Measurements from ENCODE around the gene OR10H5. TPM values are rescaled to one million over a fixed set of nuclear protein-coding genes. Genes with fewer than 3 reads are reported as not detected.
A peak's percentile ranks its signal among the peaks of the same experiment; 100 is the strongest.

OR10H5 gene
- total RNA-seq, 2 experiments from 2014 or later: 0.04 TPM; not detected in 1

DNA sequence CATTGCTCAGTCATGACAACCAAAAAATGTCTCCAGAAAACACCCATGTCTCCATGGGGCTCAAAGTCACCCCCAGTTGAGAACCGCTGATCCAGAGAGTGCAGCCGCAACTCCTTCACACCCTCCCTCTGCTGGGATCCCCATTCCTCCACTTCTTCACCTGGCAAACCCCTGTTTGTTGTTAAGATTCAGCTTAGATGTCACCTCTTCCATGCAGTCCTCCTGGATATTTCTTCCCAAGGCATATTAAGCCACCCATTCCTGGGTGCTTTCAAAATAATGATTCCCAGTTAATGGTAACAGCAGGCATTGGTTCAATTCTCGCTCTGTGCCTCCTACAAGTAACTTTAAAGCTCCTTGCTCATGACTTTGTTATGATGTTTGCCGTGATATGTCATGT is 24.0 kb downstream of the OR10H5 start:
- CTCF ChIA-PET: interaction anchor here (1.0 to 1.3 kb wide), 2 partner anchors 60 to 181 kb away, joined by 3 to 4 read pairs; no protein-coding TSS in a partner anchor

DNA sequence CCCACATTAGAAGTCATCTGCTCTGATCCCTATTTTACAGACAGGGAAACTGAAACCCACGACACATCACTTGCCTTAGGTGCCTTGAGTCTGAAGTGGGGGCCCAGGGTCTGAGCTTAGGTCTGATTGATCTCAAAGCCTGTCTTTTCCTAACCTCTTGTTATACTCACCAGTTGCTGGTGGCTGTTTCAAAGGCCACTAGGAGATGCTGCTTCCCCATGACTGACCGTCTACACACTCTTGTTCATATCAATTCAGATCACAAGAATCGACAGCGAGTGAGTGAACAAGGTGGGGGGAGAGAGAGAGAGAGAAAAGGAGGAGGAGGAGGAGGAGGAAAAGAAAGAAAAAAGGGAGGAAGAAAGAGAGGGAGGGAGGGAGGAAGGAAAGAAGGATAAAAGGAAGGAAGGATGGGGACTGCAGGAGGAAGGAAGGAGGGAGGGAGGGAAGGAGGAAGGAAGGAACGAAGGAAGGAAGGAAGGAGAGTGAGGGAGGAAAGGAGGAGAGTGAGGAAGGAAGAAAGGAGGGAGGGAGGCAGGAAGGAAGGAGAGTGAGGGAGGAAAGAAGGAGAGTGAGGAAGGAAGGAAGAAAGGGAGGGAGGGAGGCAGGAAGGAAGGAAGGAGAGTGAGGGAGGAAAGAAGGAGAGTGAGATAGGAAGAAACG is 24.7 kb downstream of the OR10H5 start:
- ChIA-PET POLR2A (no interaction called here), CTCF (interaction anchor here (0.7 to 1.3 kb wide), 3 partner anchors 15 to 180 kb away, joined by 3 to 4 read pairs (median 3); no protein-coding TSS in a partner anchor)
- no peak for ATAC-seq
- TF ChIP-seq, protein P1, sequence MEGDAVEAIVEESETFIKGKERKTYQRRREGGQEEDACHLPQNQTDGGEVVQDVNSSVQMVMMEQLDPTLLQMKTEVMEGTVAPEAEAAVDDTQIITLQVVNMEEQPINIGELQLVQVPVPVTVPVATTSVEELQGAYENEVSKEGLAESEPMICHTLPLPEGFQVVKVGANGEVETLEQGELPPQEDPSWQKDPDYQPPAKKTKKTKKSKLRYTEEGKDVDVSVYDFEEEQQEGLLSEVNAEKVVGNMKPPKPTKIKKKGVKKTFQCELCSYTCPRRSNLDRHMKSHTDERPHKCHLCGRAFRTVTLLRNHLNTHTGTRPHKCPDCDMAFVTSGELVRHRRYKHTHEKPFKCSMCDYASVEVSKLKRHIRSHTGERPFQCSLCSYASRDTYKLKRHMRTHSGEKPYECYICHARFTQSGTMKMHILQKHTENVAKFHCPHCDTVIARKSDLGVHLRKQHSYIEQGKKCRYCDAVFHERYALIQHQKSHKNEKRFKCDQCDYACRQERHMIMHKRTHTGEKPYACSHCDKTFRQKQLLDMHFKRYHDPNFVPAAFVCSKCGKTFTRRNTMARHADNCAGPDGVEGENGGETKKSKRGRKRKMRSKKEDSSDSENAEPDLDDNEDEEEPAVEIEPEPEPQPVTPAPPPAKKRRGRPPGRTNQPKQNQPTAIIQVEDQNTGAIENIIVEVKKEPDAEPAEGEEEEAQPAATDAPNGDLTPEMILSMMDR (IDR thresholded peaks at IDR 0.05): no peak
- peak; percentile 28 for DNase-seq
- intact Hi-C loops (cut with micrococcal nuclease): no loop called here
- Mint-ChIP-seq H3K9me3 (no peaks in the 10 kb centered on the region), H3K36me3 (ENCODE audit: low read depth) (no peaks in the 10 kb centered on the region), H3K27ac (no peak overlapping the region), H3K4me1 (ENCODE audit: low read depth) (peaks cover 7% of the 10 kb centered on the region), H3K27me3 (peaks cover 1% of the 10 kb centered on the region), H3K4me3 (no peak overlapping the region)

More for the DNA sequence above, 24.0 kb downstream of the OR10H5 start:
- Mint-ChIP-seq H3K4me1 (ENCODE audit: low read depth) (peaks cover 7% of the 10 kb centered on the region), H3K4me3 (no peak overlapping the region), H3K27me3 (peaks cover 1% of the 10 kb centered on the region), H3K36me3 (ENCODE audit: low read depth) (no peaks in the 10 kb centered on the region), H3K9me3 (no peaks in the 10 kb centered on the region), H3K27ac (no peak overlapping the region)
- DNase-seq (no peak), ATAC-seq (no peak)
- intact Hi-C loops (cut with micrococcal nuclease): no loop called here
- TF ChIP-seq, protein P1 (IDR thresholded peaks at IDR 0.05): no peak
- POLR2A ChIA-PET: no interaction called here

DNA sequence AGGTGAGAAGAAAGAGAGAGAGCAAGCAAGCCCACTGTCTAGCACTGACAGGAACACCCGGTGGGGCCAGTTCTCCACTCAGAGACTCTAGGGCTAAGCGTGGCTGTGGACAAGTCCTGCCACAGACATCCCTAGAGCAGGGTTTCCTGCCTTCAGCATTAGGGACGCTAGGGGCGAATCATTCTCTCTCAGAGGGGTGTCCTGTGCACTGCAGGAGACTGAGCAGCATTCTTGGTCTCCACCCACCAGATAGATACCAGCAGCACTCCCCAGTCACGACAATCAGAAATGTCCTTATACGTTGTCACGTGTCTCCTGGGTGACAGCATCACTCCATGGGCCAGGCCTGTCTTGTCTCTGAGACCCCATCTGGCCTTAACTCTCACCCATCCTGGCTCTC is 26.5 kb downstream of the OR10H5 start:
- intact Hi-C loops (cut with micrococcal nuclease): no loop called here
- Mint-ChIP-seq H3K4me3 (no peak overlapping the region), H3K27ac (no peak overlapping the region), H3K27me3 (peaks cover 1% of the 10 kb centered on the region), H3K36me3 (ENCODE audit: low read depth) (no peaks in the 10 kb centered on the region), H3K9me3 (no peaks in the 10 kb centered on the region), H3K4me1 (ENCODE audit: low read depth) (peaks cover 7% of the 10 kb centered on the region)
- ATAC-seq: no peak
- TF ChIP-seq, protein P1 (IDR thresholded peaks at IDR 0.05): no peak
- ChIA-PET CTCF (no interaction called here), POLR2A (no interaction called here)
- DNase-seq: no peak

DNA sequence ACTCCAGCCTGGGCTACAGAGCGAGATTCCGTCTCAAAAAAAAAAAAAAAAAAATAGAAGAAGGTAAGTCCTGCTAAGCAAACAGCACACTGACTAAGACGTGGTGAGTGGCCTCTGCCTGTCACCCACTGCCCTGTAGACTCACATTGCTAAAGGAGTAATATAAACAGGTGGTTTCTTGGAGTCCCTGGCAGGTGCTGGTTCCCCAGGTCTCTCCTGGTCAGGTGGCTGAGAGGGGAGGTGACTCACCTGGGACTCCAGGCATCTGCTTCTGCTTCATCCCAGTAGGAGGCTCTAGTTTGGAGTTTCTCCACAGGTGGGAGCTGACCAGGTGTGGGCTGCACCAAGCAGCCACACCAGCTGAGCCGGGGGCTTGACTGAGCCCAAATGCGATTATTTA is 27.8 kb downstream of the OR10H5 start, which contains the start of gene OR10H1:
Gene OR10H1, minus strand, starts transcription at position 359 of the 400 bp plus-strand sequence. CDS start 7,627 bp downstream, outside the sequence.
- H3K9me3 Mint-ChIP-seq: no peaks in the 10 kb centered on the region
- H3K4me1 Mint-ChIP-seq (ENCODE audit: low read depth): peaks cover 7% of the 10 kb centered on the region
- POLR2A ChIA-PET: no interaction called here
- H3K27me3 Mint-ChIP-seq: peaks cover 1% of the 10 kb centered on the region
- intact Hi-C loops (cut with micrococcal nuclease): no loop called here
- TF ChIP-seq, protein P1 (IDR thresholded peaks at IDR 0.05): no peak
- no peaks in the 10 kb centered on the region for H3K36me3 Mint-ChIP-seq (ENCODE audit: low read depth)
- H3K27ac Mint-ChIP-seq: no peak within 1 kb of the TSS
- no peak for DNase-seq
- ATAC-seq: no peak
- CTCF ChIA-PET: no interaction called here
- H3K4me3 Mint-ChIP-seq: no peak within 1 kb of the TSS

DNA sequence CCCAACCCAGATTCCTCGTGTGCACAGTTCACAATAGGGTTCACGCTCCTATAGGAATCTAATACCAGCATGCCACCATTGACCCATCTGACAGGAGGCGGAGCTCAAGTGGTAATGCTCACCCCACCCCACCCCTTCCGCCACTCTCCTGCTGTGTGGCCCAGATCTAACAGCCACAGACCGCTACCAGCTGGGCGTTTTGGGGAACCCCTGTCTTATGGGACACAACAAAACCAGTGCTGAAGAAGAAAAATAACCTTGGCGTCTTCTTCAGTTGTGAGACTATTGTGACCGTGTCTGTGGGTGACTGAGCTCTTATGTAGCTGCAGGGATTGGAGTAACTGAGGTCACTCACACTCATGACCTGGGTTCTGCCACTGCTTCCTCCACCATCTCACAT is 33.2 kb downstream of the OR10H5 start:
- no peaks in the 10 kb centered on the region for H3K36me3 Mint-ChIP-seq (ENCODE audit: low read depth)
- ATAC-seq (no peak), DNase-seq (no peak)
- no peaks in the 10 kb centered on the region for H3K9me3 Mint-ChIP-seq
- no peak overlapping the region for H3K27ac Mint-ChIP-seq
- no peaks in the 10 kb centered on the region for H3K27me3 Mint-ChIP-seq
- TF ChIP-seq, protein P1 (IDR thresholded peaks at IDR 0.05): no peak
- no peak overlapping the region for H3K4me3 Mint-ChIP-seq
- no peaks in the 10 kb centered on the region for H3K4me1 Mint-ChIP-seq (ENCODE audit: low read depth)
- intact Hi-C loops (cut with micrococcal nuclease): no loop called here
- CTCF ChIA-PET: no interaction called here
- POLR2A ChIA-PET: no interaction called here
